ENCODE data around the gene ZNF221.

DNA sequence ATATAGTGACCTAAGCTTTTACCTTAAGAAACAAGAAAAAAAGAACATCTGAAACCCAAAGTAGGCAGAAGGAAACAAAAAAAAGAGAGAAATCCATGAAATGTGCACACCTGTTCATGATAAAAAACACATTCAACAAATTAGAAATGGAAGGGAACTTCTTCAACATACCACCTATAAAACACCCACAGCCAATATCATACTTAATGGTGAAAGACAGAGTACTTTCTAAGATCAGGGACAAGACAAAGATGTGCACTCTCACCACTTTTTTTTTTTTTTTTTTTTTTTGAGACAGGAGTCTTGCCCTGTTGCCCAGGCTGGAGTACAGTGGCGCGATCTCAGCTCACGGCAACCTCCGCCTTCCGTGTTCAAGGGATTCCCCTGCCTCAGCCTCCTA lies 45.1 kb upstream of the ZNF221 start:
- no peak for TF ChIP-seq TAF1 (IDR thresholded peaks at IDR 0.05; ENCODE audit: borderline replicate concordance, insufficient read depth, low read length)
- no peak for TF ChIP-seq SIN3A (IDR thresholded peaks at IDR 0.05; ENCODE audit: borderline replicate concordance, insufficient read depth, low read length)
- TF ChIP-seq POLR2AphosphoS5 (IDR thresholded peaks at IDR 0.05; ENCODE audit: low read depth, low read length), result no peak
